Breast epithelium (tissue), 3 donors: ENCODE results near the gene PTH1R.

Experiments used
- POLR2A ChIP-seq: fragments of 450-650 bp; IDR thresholded peaks from one replicate; pipeline ENCODE4 v1.6.1; 2016; ENCODE audit warnings: antibody characterized with exemption, mild to moderate bottlenecking, moderate library complexity
- TF ChIP-seq, protein P1 (sequence below), 3 donors: fragments of 450-650 bp; IDR thresholded peaks; one replicate each; pipeline ENCODE4 v1.5.1; 2016 to 2017; ENCODE audit warnings: antibody characterized with exemption in 3 of 3, mild to moderate bottlenecking in 3 of 3, moderate library complexity in 3 of 3

DNA sequence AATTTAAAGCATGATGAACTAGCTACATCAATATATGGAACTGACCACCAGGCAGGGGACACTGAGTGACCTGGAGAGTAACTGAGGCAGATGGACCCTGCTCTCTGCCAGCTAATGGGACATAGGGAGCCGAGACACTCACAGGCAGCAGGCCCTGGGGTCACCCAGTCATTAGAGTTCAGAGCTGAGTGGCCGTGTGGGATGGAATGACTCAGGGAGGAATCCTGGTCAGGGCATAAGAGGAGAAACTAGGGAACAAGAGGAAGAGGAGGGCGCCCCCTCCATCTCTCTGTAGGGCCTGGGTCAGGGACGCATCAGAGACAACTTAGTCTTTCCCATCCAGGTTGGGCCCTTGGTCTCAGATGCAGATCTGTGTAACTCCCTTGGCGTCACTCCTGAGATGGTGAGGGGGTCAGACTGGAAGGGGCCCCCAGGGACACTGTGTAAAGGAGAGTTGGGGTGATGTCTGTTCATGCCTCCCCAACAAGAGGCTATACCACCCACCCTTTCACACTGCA is 59.3 kb downstream of the PTH1R start:
- TF ChIP-seq, protein P1, sequence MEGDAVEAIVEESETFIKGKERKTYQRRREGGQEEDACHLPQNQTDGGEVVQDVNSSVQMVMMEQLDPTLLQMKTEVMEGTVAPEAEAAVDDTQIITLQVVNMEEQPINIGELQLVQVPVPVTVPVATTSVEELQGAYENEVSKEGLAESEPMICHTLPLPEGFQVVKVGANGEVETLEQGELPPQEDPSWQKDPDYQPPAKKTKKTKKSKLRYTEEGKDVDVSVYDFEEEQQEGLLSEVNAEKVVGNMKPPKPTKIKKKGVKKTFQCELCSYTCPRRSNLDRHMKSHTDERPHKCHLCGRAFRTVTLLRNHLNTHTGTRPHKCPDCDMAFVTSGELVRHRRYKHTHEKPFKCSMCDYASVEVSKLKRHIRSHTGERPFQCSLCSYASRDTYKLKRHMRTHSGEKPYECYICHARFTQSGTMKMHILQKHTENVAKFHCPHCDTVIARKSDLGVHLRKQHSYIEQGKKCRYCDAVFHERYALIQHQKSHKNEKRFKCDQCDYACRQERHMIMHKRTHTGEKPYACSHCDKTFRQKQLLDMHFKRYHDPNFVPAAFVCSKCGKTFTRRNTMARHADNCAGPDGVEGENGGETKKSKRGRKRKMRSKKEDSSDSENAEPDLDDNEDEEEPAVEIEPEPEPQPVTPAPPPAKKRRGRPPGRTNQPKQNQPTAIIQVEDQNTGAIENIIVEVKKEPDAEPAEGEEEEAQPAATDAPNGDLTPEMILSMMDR (IDR thresholded peaks at IDR 0.05) = no peak
- TF ChIP-seq POLR2A = no peak
